HG02981 (cell line): ENCODE results near the gene RNF227.
"Not testable (repeated sequence)": the region's sequence is repeated elsewhere in the genome, so short reads cannot be mapped to it uniquely, and the experiment has no call there.

Source experiments
- ATAC-seq: cut with Tn5 transposase; IDR thresholded peaks from one replicate; pipeline ENCODE4 v1.9.1; 2021; ENCODE audit warnings: mild to moderate bottlenecking, moderate library complexity; ENCODE audit not compliant: unreplicated experiment

The RNF227 gene

DNA sequence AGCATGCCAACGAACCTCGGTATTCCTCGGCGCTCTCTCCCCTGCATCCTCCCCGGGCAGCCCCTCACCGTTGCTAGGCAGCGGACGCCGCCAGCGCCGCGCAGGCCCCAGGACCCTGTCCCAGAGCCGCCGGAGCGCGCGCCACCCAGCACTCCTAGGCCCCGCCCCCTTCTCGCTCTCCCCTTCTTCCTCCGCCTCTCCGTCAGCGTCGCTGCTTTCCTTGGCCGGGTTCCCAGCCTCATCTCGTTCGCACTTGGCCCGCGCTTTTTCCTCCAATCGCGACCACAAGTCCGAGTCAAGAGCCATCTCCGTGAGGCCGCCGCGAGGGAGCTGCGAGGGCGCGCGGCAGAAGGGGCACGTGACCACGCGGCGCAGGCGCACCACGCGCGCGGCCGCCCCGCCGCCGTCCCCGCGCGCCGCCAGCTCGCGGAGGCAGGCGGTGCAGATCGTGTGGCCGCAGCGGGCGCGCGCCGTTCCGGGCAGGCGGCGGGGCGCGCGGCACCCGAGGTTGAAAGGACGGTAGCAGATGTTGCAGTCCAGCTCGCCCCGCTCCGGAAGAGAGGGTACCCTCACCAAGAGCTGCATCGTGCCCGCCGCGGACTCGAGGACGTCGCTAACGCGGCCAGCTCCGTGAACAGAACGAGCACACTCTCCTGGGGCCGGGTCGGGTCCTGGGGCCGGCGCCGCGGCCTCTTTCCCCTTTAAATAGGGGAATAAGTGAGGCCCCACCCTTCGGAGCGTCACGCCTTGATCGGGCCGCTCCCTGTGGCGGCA lies at the start of gene RNF227:
RNF227 (minus strand) TSS at position 679 of the 774 bp plus-strand sequence; CDS start at position 585, 94 bp downstream.
- ATAC-seq = peak; percentile 57

- ATAC-seq = no peak
Measured at GRCh38 chr17:7961421-7961820, 45.3 kb upstream of the RNF227 start.

DNA sequence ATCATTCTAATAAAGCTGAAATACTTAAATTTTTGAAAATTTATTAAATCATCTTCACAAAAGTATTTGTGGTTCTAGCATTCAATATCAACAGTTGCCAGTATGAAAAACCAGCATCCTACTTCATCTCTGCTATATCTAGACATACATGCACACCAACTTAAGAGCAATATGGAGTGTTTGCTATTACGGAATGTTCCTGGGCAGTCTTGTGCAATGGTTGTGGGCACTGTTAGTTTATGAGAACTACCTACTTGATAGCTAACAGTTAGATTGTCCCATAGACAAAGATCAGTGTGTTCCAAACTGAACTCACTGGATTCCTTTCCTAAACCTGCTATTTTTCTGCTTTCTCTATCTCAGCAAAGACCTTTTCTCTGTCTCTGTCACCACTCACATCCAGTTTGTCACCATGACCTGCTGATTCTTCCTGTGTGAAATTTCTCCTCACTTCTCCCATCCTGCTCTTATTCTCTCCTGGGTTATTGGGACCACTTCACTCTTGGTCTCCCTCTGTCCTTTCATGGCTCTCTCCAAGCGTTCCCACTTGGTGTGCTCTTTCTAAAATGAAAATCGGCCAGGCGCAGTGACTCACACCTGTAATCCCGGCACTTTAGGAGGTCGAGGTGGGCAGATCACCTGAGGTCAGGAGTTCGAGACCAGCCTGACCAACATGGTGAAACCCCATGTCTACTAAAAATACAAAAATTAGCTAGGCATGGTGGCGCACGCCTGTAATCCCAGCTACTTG lies 43.6 kb upstream of the RNF227 start:
- no peak for ATAC-seq

- no peak for ATAC-seq
Measured at GRCh38 chr17:7956228-7956965, 40.3 kb upstream of the RNF227 start.

GRCh38 chr17:7955414-7956227 lies 39.5 kb upstream of the RNF227 start:
- no peak for ATAC-seq

GRCh38 chr17:7953266-7953665 lies 37.2 kb upstream of the RNF227 start:
- ATAC-seq = not testable (repeated sequence)

DNA sequence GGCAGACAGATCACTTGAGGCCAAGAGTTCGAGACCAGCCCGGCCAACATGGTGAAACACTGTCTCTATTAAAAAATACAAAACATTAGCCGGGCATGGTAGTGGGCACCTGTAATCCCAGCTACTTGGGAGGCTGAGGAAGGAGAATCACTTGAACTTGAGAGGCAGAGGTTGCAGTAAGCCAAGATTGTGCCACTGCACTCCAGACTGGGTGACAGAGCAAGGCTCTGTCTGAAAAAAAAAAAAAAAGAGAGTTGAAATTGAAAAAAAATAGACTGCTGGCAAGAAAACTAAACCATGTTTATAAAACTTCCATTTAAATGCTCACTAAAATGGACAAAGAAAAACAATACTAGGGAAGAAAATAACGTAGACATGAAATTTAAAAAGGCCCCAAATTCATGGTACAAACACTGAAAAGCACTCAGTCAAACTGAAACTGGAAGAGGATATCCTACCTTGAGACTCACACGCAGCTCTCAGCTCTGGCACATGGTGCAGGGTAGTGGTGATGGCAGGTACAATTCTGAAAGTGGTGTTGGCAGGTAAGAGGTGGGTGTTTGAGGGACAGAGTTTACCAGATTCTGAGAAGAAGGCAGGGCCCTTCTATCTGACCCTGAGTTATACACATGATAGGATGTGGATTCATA lies 35.2 kb upstream of the RNF227 start:
- peak; percentile 74 for ATAC-seq

GRCh38 chr17:7950578-7950977 lies 34.5 kb upstream of the RNF227 start:
- no peak for ATAC-seq

DNA sequence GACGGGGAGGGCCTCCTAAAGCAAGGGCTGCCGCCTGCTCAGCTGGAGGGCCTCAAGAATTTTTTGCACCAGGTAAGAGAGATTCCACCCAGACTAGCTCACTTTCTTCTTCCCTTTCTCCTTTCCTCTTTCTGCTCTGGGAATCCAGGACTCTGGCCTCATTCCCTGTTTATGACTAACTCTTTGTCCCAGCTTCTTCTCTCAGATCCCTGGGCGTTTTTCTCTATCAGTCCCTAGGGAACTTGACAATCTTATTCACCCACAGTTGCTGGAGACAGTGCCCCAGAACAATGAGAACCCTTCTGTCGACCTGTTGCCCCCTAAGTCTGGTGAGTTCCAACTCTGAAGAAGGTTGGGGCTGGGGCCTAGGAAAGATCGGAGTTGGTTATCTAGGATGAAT lies 31.6 kb upstream of the RNF227 start:
- ATAC-seq = no peak

DNA sequence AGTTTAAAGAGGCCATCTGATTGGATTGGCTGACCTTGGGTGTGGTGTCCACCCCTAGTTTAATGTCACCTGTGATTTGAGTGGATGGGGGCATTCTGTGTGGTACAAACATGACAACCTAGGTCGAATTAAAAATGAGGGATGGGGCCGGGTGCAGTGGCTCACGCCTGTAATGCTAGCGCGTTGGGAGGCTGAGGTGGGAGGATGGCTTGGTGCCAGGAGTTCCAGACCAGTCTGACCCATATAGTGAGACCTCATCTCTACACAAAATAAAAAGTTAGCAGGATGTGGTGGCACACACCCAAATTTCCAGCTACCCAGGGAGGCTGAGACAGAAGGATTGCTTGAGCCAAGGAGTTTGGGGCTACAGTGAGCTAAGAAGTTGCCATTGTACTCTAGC lies 30.4 kb upstream of the RNF227 start:
- no peak for ATAC-seq

DNA sequence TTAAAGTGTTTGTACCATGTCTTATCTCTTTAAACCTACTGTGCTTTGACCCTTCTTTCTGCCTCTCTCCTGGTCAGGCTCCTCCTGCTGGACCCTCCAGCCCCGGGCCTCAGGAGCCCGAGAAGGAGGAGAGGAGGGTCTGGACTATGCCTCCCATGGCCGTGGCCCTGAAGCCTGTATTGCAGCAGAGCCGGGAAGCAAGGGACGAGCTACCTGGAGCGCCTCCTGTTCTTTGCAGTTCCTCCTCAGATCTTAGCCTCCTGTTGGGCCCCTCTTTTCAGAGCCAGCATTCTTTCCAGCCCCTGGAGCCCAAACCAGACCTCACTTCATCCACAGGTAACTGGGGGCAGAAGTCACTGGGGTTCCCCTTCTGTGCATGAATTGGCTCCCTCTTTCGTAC lies 29.6 kb upstream of the RNF227 start:
- ATAC-seq = no peak

GRCh38 chr17:7944326-7944725 lies 28.2 kb upstream of the RNF227 start:
- no peak for ATAC-seq

- no peak for ATAC-seq
Measured at GRCh38 chr17:7943291-7943690, 27.2 kb upstream of the RNF227 start.

- no peak for ATAC-seq
Measured at GRCh38 chr17:7940743-7941142, 24.7 kb upstream of the RNF227 start.

- no peak for ATAC-seq
Measured at GRCh38 chr17:7940034-7940433, 23.9 kb upstream of the RNF227 start.

GRCh38 chr17:7935859-7936258 lies 19.8 kb upstream of the RNF227 start:
- no peak for ATAC-seq

- no peak for ATAC-seq
Measured at GRCh38 chr17:7932949-7933348, 16.9 kb upstream of the RNF227 start.

- ATAC-seq = peak; percentile 18
Measured at GRCh38 chr17:7932483-7932891, 16.4 kb upstream of the RNF227 start.

DNA sequence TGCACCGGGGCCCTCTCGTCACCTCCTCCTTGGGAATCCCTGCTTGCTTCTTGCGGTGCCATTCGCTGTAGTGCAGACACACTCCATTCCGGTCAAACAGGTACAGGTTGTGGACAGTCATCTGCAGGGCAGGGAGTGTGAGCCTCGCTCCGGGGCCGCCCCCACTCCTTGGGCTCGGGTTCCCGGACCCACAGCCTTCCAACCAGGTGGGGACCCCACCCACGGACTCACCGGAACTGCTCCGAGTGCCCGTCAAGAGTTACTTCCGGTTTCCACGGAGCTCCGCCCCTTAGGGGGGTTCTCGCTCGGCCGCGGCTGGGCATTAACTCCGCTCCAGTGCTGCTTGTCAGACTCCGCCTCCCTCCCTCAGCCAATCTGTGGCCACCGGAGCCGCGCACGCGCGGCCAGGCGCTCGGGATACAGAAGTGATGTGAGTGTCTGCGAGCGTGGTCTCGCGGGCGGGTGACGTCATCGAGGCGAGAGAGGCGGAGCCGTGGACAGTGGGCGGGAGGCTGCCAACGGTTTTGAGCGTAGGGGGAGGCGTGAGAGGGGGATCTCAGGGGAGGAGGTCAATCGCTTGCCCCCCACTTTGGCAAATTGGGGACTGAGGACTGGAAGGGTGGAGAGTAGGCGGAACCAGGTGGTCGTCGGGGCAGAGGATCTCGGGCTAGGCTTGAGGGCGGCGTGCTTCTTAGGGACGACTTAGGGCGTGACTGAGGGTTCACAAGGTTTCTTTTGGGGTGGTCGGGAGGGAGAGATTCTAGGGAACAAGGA lies 15.8 kb upstream of the RNF227 start, which contains the start of the genes CNTROB and TRAPPC1:
CNTROB (plus strand) TSS at position 498 of the 774 bp plus-strand sequence. CDS start 874 bp downstream, outside the sequence.
TRAPPC1 (minus strand) TSS at position 238 of the 774 bp plus-strand sequence; CDS start at position 121, 117 bp downstream.
- ATAC-seq = peak; percentile 81
